Liver (tissue), 9 donors: ENCODE measurements around the gene PWWP2B. TPM values are rescaled to one million over a fixed set of nuclear protein-coding genes. Genes with fewer than 3 reads are reported as not detected.

Experiments used
- DNase-seq: peaks from one replicate; pipeline ENCODE4 v3.0.0-alpha.2; 2017; ENCODE audit warnings: low spot score
- H3K27ac ChIP-seq, 2 donors: one replicate each; pipeline ENCODE4 v1.7.0; 2013; ENCODE audit warnings: inconsistent platforms in 2 of 2, low read length in 2 of 2, control low read depth in 1 of 2, low read depth in 1 of 2, mild to moderate bottlenecking in 1 of 2
- H3K27me3 ChIP-seq, 4 donors: one replicate each; pipeline versions ENCODE4 v1.6.1 to v1.7.0; 2013; ENCODE audit warnings: low read length in 3 of 4, inconsistent platforms in 1 of 4, mild to moderate bottlenecking in 1 of 4, moderate library complexity in 1 of 4; ENCODE audit not compliant: control insufficient read depth in 4 of 4, insufficient read depth in 4 of 4
- H3K36me3 ChIP-seq, 4 donors: one replicate each; pipeline versions ENCODE4 v1.6.1 to v1.7.0; 2013; ENCODE audit warnings: low read length in 3 of 4, mild to moderate bottlenecking in 3 of 4, low read depth in 1 of 4, moderate library complexity in 1 of 4; ENCODE audit not compliant: control insufficient read depth in 4 of 4, insufficient read depth in 3 of 4
- H3K4me1 ChIP-seq, 4 donors: one replicate each; pipeline versions ENCODE4 v1.6.1 to v1.7.0; 2013; ENCODE audit warnings: low read length in 3 of 4, mild to moderate bottlenecking in 3 of 4, moderate library complexity in 1 of 4; ENCODE audit not compliant: control insufficient read depth in 4 of 4, insufficient read depth in 4 of 4
- H3K4me3 ChIP-seq, 3 donors: one replicate each; pipeline versions ENCODE4 v1.6.1 to v1.7.0; 2013; ENCODE audit warnings: low read length in 3 of 3, control low read depth in 1 of 3, low read depth in 1 of 3, mild to moderate bottlenecking in 1 of 3
- H3K9ac ChIP-seq, 2 donors: one replicate each; pipeline ENCODE4 v1.7.0; 2013; ENCODE audit warnings: low read length in 2 of 2, mild to moderate bottlenecking in 2 of 2, moderate library complexity in 2 of 2, control low read depth in 1 of 2, low read depth in 1 of 2
- H3K9me3 ChIP-seq, 4 donors: one replicate each; pipeline versions ENCODE4 v1.6.1 to v1.7.0; 2013; ENCODE audit warnings: low read length in 3 of 4; ENCODE audit not compliant: control insufficient read depth in 4 of 4
- ATF3 ChIP-seq: IDR thresholded peaks from 2 replicates; pipeline ENCODE4 v1.6.1; 2016; ENCODE audit warnings: antibody characterized with exemption
- CTCF ChIP-seq: fragments of 150-350 bp; IDR thresholded peaks from 2 replicates; pipeline ENCODE4 v1.5.1; 2017; ENCODE audit warnings: improper control_type of control experiment, low read depth, low read length; ENCODE audit not compliant: missing input control
- EGR1 ChIP-seq, 2 donors: IDR thresholded peaks; 2 replicates each; pipeline ENCODE4 v1.6.1; 2016 to 2018; ENCODE audit warnings: antibody characterized with exemption in 2 of 2, low read depth in 2 of 2
- HNF4A ChIP-seq, 2 donors: conservative IDR thresholded peaks; 2 replicates each; pipeline ENCODE4 v1.6.1; 2016; ENCODE audit warnings: antibody characterized with exemption in 2 of 2, mild to moderate bottlenecking in 2 of 2
- JUND ChIP-seq, 2 donors: IDR thresholded peaks; 2 replicates each; pipeline ENCODE4 v1.6.1; 2016; ENCODE audit warnings: antibody characterized with exemption in 2 of 2
- REST ChIP-seq: IDR thresholded peaks from 2 replicates; pipeline ENCODE4 v1.6.1; 2016; ENCODE audit warnings: antibody characterized with exemption, mild to moderate bottlenecking
- RXRA ChIP-seq, 2 donors: IDR thresholded peaks; 2 replicates each; pipeline ENCODE4 v1.6.1; 2017 to 2018; ENCODE audit warnings: antibody characterized with exemption in 2 of 2, mild to moderate bottlenecking in 1 of 2
- SP1 ChIP-seq: IDR thresholded peaks from 2 replicates; pipeline ENCODE4 v1.6.1; 2018; ENCODE audit warnings: antibody characterized with exemption, mild to moderate bottlenecking
- TAF1 ChIP-seq: conservative IDR thresholded peaks from 2 replicates; pipeline ENCODE4 v1.6.1; 2016; ENCODE audit warnings: antibody characterized with exemption, mild to moderate bottlenecking
- YY1 ChIP-seq: IDR thresholded peaks from 2 replicates; pipeline ENCODE4 v1.6.1; 2016; ENCODE audit warnings: antibody characterized with exemption, mild to moderate bottlenecking
- WGBS: extraction: QIAGEN DNeasy Blood & Tissue Kit; methylation state at CpG from one replicate; pipeline ENCODE4 v1.1.7; 2013; 5-methylcytosine and 5-hydroxymethylcytosine counted together
- polyA plus RNA-seq, 2 donors: library from polyadenylated mRNA; stranded (reverse) in 1 of 2; unstranded in 1 of 2; fragments of 200-250 nt in 1 of 2; fragments of >200 nt in 1 of 2; fragmentation: Nextera tagmentation in 1 of 2; extraction: Ambion mirVana in 1 of 2; gene quantifications; one replicate each; pipeline versions ENCODE4 v1.2.1 to v1.2.3, GENCODE V29; 2013 to 2015
- total RNA-seq, 2 donors: library from RNA; depleted of rRNA; stranded (reverse); fragments of >200 nt; gene quantifications; one replicate each; pipeline ENCODE4 v1.2.3, GENCODE V29; 2014
- donor health status: healthy.
- donor health status: healthy.
- donor health status: healthy.
- donor health status: healthy.
- donor health status: healthy.

The PWWP2B gene
- total and polyA plus RNA-seq, 4 donors, result 0.75 to 4.2 (median 3.6) TPM

- 94% methylated on average over 54 of the region's 54 CpGs for WGBS
- H3K27me3 ChIP-seq, result no peaks in the 10 kb centered on the region
- DNase-seq, result no peak
- H3K36me3 ChIP-seq, result peaks cover 0 to 6% (median 2%) of the 10 kb centered on the region in 4 donors
- H3K27ac ChIP-seq, result no peak overlapping the region
- no peaks in the 10 kb centered on the region for H3K9me3 ChIP-seq
- TF ChIP-seq JUND (IDR thresholded peaks at IDR 0.05) (no peak), TAF1 (no peak), REST (no peak), EGR1 (IDR thresholded peaks at IDR 0.05; ENCODE audit: low read depth in 2 of 2) (no peak), ATF3 (no peak), RXRA (IDR thresholded peaks at IDR 0.05) (no peak)
- no peak overlapping the region for H3K9ac ChIP-seq
- peaks cover 0 to 21% (median 8%) of the 10 kb centered on the region in 4 donors for H3K4me1 ChIP-seq
- H3K4me3 ChIP-seq, result no peak overlapping the region
Measured at GRCh38 chr10:132404911-132405462, 8.0 kb downstream of the PWWP2B start.

GRCh38 chr10:132405463-132405991 is 8.5 kb downstream of the PWWP2B start:
- no peak overlapping the region for H3K9ac ChIP-seq
- no peak overlapping the region for H3K27ac ChIP-seq
- H3K27me3 ChIP-seq, result no peaks in the 10 kb centered on the region
- no peak overlapping the region for H3K4me3 ChIP-seq
- no peak for DNase-seq
- WGBS, result 97% methylated on average over 53 of the region's 53 CpGs
- no peaks in the 10 kb centered on the region for H3K9me3 ChIP-seq
- TF ChIP-seq SP1 (no peak), ATF3 (no peak), REST (no peak), TAF1 (no peak), YY1 (no peak), HNF4A (conservative IDR thresholded peaks at IDR 0.05) (no peak), CTCF (no peak)
- H3K4me1 ChIP-seq, result peaks cover 0 to 15% (median 8%) of the 10 kb centered on the region in 4 donors
- peaks cover 0 to 6% (median 2%) of the 10 kb centered on the region in 4 donors for H3K36me3 ChIP-seq
